T-helper 1 cell treated with Interleukin-12 subunit alpha and Interleukin-12 subunit beta and Interleukin-4 antibody, amounts not matched to agents 30 ng/mL and 1 ng/mL, for 36 hours (primary cell): ENCODE data around the gene WBP2NL. TPM values are rescaled to one million over a fixed set of nuclear protein-coding genes. Genes with fewer than 3 reads are reported as not detected.

Experiments used
- intact Hi-C: fragments of 100-400 bp; cut with micrococcal nuclease; formaldehyde crosslinking; loops from one replicate; pipeline ENCODE4 v1.15.1; 2024
- total RNA-seq: library from RNA; stranded (reverse); gene quantifications from 2 replicates; pipeline ENCODE4 v1.2.3, GENCODE V29; 2022

Gene WBP2NL
- total RNA-seq, 1 donor from 2014 or later: 2.9 TPM

DNA sequence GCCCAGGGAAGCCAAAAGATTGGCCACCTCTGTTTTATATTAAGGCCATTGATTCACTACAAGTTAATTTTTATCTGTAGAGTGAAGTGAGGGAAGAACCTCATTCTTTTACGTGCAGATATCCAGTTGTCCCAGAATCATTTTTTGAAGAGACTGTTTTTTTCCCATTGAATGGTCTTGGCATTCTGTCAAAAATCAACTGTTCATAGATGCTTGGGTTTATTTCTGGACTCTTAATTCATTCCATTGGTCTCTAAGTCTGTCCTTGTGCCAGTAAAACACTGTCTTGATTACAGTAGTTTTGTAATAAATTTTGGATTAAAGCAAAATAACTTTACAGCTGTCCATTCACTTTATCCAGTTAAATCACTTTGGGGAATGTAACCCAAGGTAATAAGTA lies 26.8 kb downstream of the WBP2NL start:
- intact Hi-C loops: no loop called here

DNA sequence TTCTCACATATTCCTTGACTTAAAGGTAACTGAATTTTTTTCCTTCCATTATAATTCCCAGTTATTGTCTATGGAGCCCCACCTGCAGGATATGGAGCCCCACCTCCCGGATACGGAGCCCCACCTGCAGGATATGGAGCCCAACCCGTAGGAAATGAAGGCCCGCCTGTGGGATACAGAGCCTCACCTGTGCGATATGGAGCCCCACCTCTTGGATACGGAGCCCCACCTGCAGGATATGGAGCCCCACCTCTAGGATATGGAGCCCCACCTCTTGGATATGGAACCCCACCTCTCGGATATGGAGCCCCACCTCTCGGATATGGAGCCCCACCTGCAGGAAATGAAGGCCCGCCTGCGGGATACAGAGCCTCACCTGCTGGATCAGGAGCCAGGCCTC lies 28.1 kb downstream of the WBP2NL start:
- intact Hi-C loops: no loop called here

DNA sequence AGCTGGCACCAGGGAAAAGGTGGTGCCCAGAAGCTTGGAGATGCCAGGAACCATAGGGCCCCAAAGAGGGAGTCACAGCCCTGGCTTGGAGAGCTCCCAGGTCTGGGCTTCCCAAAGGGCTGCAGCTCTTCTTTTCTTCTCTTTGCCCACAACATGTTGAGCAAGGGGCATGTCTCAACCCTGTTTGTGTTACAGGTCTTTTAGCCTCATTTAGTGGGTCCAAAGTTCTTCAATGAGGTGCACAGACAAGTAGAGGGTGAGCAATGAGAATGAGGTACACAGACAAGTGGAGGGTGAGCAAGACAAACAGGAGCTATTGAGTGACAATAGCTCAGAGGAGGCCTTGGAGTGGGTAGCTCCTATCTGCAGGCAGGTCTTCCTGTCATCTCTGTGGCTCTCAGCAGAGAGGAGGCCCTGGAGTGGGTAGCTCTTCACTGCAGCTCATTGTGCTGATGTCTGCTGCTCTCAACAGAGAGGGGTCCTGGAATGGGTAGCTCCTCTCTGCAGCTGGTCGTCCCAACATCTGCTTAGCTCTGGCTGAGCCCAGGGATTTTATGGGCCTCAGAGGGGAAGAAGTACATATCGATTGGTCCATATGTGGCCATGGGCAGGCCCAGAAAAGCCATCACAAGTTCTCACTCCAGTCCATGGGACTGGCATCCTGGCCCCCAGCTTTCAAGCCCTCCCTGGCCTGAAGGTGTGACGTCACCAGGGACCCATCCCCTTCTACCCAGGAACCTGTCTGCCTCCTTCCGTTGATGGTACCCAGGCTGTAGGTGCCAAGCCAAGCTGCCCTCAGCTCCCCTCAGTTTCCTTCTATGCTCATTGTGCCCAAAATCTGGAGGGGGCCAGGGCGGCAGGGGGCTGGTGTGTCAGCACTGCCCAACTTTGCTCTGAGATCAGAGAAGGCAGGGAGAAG lies 34.9 kb downstream of the WBP2NL start:
- intact Hi-C loops: no loop called here

DNA sequence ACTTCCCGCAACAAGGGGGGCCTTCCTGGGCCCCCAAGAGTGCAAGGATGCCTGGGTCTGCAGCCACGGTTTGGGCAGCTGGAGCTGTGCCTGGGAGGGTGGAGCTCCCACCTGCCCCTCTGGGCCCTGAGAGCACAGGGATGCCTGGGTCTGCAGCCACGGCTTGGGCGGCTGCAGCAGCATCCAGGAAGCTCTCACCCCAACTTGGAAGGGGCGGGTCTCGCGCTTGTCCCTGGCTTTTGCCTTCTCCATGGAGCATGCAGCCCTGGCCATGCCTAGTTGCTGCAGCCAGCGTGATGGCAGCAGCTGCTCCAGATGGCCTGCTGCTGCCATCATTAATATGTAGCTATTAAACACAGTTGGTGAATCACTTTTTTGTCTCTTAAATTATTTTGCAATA lies 36.7 kb downstream of the WBP2NL start:
- intact Hi-C loops: no loop called here

DNA sequence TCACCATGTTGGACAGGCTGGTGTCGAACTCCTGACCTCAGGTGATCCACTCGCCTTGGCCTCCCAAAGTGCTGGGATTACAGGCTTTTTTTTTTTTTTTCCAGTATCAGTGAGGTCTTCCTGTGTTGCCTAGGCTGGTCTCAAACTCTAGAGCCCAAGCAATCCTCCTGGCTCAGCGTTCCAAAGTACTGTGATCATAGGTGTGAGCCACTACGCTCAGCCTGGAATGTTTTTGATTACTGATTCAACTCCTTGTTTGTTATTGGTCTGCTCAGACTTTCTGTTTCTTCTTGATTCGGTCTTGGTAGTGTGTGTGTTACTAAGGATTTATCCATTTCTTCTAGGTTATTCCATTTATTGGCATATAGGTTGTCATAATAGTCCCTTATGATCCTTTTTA lies 40.7 kb downstream of the WBP2NL start:
- intact Hi-C loops: no loop called here

DNA sequence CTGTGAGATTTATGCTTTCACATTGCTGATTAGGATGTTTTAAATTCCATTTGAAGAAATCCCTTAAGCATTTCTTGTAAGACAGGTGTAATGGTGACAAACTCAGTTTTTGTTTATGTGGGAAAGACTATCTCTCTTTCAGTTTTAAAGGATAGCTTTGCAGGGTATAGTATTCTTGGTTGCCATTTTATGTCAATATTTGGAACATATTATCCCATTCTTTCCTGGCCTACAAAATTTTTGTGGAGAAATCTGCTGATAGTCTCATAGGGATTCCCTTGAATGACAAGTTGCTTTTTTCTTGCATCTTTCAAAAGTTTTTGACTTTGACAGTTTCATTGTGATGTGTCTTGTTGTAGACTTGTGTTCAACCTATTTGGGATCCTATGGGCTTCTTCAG lies 43.2 kb downstream of the WBP2NL start:
- intact Hi-C loops: no loop called here

DNA sequence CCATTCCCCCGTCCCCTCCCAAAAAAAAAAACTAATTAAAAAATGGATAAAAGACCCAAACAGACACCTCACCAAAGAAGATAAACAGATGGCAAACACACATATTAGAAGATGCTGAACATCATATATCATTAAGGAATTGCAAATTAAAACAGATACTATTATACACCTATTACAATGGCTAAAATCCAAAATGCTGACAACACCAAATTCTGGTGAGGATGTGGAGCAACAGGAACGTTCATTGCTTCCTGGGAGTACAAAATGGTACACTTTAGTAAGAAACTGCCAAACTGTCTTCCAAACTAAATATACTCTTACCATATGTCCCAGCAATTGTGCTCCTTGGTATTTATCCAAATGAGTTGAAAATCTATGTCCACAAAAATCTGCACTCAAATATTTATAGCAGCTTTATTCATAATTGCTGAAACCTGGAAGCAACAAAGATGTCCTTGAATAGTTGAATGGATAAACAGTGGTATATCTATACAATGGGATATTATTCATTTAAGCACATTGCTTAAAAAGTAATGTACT lies 52.1 kb downstream of the WBP2NL start:
- intact Hi-C loops: no loop called here

DNA sequence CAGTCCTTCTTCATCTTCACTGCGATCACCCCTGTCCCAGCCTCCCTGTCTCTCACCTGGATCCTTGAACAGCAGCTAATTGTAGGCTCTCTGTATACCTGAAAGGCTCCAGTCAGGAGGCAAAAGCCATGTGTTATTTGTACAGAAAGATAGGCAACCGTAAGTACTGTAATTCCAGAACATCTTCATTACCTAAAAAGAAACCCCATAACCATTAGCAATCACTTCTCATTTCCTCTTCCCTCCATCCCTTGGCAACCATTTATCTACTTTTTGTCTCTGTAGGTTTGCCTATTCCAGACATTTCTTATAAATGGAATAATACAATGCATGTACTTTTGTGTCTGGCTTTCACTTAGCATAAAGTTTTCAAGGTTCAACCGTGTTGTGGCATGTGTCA lies 54.2 kb downstream of the WBP2NL start:
- intact Hi-C loops: no loop called here

DNA sequence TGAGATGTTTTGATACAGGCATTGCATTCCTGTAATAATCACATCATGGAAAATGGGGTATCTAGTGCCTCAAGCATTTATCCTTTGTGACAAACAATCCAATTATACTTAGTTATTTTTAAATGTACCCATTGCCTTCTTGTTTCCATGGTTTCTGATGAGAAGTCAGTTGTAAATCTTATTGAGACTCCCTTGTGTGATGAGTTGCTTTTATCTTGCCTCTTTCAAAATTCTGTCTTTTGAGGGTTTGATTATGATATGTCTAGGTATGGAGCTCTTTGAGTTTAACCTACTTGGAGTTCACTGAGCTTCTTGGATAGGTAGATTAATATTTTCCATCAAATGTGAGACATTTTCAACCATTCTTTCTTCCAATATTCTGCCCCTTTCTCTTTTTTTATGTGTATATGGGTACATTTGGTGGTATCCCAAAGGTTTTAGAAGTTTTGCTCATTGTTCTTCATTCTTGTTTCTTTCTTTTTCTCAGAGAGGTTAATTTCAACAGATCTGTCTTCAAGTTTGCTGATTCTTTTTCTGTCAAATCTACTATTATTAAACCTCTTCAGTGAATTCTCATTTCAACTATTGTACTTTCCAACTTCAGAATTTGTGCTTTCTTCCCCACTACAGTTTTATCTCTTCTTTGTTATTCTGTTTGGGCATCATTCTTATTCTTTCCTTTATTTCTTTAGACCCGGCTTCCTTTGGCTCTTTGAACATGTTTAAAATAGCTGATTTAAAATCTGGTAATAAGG lies 58.3 kb downstream of the WBP2NL start:
- intact Hi-C loops: loop anchor here (5.0 kb wide), 1 partner anchor 35 kb away; no protein-coding TSS in a partner anchor

DNA sequence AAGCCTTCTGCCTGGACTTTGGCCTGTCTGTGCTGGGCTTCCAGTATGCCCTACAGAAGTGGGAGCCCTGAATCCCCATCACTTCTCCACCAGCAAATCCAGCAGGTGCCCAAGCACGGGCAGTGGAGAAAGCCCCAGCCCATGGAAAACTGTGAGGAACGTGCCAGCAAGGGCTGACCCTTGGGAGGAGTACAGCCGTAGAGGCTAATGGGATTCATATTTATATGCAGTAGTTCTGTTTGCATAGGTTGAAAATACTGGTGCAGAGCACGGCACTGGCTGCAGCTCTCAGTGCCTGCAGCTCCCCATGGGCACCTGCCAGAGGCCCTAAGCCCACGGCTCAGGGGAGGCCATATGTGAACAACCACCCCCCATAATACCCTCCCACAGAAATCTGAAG lies 61.9 kb downstream of the WBP2NL start:
- intact Hi-C loops: no loop called here

DNA sequence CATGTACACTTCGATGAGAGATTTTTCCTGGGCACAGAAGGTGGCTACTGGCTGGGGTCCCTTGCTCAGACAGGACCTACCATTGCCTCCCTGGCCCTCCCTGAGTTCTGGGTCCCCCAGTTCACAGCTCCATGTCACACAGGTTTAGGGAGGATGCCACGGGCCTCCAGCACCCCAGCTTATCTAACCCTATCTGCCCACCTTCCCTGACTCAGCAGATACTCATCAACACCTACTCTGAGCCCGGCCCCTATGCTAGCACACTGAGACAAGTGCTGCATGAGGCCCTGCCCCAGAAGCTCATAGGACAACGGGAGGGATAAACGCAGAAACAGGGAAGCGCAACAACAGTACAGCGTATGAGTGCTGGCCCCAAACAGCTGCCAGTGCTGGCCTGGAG lies 62.5 kb downstream of the WBP2NL start:
- intact Hi-C loops: no loop called here

DNA sequence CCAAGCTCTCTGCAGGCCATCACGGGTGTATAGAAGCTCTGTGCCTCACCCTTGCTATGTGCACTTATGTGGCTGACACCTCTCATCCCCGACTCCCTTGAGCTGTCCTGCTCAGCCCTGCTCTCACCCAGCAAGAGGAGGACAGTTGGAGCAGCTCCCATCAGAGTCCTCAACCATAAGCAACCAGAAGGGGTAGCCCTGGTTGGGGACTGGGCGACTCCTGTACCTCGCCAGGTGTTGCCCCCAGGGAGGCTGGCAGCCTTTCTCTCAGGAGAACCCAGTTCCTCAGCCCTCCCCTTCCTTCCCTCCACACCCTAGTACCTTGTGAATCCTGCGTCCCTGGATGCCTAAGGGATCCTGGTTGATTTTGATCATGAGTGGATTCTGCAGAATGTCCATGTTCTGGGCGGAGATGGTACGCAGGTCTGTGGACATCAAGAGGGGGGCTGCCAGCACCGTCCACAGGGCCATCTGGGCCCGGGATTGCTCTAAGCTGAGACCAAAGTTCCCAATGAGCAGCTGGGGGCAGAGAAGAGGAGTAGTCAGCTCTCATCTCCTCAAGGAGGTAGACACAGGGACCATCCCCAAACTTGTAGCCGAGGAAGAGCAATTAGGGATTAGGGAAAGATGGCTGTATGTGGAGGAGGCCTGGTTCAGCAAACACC lies 64.0 kb downstream of the WBP2NL start:
- intact Hi-C loops: no loop called here

DNA sequence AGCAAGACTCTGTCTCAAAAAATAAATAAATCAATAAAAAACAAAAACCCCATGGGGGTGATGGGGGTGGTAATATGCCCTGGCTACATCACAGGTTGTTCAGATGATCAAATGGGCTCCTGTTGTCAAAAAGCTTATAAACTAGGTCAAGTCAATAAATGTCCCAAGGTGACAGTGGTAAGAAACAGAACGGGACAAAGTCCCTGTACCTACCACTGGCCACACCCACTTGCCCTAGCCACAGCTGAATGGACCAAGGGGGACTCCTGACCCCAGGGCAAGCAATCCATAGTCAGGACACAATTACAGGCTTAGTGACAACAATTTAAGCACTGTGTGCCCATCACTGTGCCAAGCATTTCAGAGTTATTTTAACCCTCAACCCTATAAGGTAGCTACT lies 66.0 kb downstream of the WBP2NL start:
- intact Hi-C loops: no loop called here

DNA sequence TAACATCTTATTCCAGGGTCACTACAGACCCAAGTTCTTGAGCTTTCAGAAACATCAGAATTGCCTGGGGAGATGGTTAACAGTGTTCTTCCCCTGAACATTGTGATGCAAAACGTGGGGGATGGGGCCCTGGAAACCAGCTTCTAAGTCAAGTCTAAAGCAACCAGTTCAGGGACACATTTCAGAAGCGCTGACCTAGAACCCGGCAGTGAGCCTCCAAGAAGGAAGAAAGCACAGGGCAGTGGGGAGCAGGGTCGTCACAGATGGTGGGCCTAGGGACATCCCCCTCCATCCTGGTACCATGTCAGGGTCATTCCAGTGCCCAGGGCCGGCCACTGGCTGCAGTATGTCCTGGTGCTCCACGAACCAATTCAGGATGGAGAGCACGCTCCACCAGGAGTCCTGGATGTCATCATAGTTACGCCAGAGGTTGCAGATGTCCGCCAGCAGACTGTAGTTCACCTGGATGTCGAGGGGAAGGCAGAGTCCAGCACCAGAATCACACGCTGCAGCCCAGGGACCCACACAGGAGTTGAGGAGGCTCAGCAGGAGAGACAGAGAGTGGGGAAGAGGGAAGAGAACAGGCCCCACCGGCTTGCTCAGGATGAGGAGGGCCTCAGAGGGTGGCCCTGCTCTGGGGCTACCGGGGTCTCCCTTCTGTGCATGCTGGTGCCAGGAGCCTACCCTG lies 67.0 kb downstream of the WBP2NL start:
- intact Hi-C loops: no loop called here

DNA sequence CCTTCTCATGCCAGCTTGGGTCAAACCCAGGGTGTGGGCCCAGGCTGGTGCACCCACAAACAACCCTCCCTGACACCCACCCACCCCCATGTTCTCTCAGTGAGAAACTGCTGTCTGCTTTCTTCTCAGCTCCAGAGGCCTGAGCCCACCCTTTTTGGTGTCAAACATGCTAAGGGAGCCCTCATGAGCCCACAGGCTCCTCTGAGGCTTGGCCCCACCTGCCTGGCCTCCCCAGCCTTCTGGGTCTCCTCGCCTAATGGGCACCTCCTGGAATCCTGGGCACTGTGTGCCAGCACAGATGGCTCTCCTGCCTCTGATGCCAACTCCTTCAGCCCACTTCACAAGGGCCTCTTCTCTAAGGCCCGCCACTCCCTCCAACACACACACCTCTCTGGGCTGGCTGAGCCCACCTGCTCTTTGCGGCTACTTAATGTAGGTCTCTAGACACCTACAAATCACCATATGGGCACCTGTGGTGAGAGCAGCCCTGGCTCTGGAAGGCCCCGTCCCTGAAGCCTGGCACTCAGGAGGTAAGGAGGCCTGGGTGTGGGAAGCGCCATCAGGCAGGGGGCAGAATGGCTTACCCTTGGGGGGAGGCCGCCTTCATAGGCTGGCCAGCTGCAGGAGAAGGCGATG lies 67.7 kb downstream of the WBP2NL start:
- intact Hi-C loops: no loop called here

DNA sequence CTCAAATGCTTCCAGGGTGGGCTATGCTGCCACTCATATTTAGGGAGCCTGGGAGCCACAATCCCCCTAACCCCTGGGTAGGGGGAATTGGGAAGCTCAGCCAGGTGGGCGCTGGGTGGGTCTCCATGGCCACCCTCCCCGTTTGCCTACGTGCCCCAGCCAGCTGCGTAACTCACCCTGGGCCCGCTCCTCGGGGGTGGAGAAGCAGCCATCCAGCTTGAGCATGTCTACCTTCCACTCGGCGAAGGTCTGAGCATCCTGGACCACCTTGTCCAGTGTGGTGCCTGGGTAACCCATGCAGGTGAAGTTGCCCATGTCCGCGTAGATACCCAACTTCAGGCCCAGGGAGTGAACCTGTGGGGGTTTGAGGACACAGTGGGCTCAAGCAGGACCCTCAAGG lies 68.3 kb downstream of the WBP2NL start:
- intact Hi-C loops: no loop called here

DNA sequence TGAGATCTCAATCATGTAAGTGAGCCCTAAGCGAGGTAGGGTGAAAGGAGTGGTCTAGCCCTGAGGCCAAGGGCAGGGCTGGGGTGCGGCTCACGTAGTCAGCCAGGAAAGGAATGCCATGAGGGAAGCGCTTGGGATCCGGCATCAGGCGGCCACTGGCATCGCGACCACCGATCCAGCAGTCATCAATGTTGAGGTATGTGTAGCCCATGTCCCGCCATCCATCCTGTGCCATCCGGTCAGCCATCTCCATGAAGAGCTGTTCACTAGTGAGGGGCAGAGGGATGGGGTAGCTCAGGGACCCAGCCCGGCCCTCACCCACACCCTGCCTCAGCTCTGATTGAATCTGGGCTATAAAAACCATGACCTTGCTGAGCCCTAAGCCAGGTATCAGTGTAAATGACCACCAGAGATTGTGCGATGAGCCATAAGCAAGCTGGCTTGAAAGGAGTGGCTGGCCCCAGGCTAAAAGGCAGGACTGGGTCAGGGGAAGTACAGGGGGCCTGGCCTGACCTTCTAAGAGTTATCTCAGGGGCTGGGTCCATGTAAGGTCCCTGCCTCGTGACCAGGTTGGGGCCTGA lies 69.2 kb downstream of the WBP2NL start:
- intact Hi-C loops: no loop called here

DNA sequence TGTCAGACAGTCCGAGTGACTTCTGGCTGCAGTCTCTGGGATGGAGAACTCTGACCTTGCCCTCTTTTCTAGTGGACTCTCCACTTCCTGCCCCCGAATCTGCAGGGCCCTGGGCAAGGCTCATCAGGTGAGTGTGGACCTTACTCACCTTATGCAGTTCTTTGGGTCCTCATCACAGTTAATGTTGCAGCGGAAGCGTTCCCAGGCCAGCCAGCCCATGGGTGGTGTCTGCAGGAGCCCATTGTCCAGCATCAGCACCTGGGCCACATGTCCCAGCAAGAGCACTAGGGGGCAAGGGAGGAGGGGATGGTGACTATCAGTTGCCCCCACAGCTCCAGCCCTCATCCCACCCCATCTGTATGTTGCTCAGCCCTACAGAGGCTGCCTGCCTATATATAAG lies 69.7 kb downstream of the WBP2NL start:
- intact Hi-C loops: no loop called here

DNA sequence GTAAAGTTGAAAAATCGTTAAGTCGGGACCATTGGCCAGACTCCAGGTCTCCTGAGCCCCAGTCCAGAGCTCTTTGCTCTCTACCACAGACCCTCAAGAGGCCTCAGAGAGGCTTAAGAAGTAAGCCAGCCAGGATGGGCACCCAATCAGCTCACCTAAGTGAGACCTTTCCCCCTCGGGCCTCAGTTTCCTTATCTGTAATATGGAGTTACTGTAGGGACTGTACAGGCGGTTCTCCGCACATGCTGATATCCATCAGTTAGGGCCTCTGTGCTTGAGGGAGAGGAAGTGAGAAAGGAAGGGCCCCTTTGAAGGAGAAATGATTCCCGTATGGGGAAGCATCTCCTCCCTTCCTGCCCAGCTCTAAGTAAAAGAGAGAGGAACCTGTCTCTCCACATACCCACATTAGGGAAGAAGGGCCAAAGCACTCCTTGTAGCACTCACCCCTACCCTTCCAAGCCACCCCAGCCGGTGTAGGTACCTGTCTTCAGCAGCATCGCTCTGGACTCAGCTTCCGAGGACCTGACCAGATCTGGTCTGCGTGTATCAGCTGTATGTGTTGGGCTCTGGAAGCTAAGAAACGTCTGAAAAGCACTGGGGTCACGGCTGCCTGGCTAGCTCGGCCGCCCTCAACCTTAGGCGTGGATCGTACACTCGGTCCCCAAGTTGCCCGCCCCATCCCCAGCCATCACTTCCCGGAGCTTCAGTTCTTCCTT lies 71.4 kb downstream of the WBP2NL start:
- intact Hi-C loops: loop anchor here (1.0 to 10.0 kb wide), 13 partner anchors 9 to 625 kb away; partner anchors contain the start of genes CENPM, DESI1, MEI1 and NDUFA6
